ENCODE data around the gene INPP5A.

DNA sequence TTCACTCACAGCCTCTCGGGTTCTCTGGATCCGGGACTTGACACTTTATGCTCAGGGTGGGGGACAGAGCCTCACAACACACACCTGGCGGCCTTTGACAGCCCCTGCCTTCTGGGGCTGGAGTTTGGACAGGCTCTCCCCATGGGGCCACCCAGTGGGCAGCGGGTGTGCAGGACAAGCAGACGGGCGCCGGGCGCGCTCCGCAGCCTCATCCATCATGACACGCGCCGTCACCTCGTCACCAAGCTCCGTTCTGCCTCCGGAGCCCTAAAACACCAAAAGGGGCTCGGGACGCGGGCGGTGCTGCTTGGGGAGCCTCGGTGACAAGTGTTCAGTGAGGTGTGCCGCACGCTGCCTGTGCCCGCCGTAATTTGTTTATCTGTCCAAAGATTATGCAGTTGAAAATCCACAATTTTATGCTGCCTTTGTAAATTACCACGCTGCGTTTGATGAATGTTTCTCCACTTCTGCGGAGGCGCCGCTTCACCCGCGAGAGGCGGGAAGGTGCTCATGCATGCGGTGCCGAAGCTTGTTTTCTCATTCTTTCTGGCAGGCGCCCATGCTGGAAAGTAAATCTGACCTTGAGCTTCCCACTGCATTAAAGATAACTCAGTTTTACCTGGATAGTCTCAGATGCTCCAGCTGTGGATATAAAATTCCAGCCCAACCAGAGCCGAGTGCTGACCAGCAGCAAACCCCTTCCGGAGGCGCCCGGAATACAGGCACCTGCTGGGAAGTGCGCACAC lies 242.1 kb downstream of the INPP5A start:
- TF ChIP-seq, protein P1, sequence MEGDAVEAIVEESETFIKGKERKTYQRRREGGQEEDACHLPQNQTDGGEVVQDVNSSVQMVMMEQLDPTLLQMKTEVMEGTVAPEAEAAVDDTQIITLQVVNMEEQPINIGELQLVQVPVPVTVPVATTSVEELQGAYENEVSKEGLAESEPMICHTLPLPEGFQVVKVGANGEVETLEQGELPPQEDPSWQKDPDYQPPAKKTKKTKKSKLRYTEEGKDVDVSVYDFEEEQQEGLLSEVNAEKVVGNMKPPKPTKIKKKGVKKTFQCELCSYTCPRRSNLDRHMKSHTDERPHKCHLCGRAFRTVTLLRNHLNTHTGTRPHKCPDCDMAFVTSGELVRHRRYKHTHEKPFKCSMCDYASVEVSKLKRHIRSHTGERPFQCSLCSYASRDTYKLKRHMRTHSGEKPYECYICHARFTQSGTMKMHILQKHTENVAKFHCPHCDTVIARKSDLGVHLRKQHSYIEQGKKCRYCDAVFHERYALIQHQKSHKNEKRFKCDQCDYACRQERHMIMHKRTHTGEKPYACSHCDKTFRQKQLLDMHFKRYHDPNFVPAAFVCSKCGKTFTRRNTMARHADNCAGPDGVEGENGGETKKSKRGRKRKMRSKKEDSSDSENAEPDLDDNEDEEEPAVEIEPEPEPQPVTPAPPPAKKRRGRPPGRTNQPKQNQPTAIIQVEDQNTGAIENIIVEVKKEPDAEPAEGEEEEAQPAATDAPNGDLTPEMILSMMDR (IDR thresholded peaks at IDR 0.05; ENCODE audit: low read depth, low read length, poor library complexity, severe bottlenecking) = no peak
- no peak for TF ChIP-seq EZH2phosphoT487 (IDR thresholded peaks at IDR 0.05; ENCODE audit: borderline replicate concordance, low read length)

Measured in DOHH2 (cell line).